Neural cell (in vitro differentiated cells): ENCODE data around the gene ITGA8. TPM values are rescaled to one million over a fixed set of nuclear protein-coding genes. Genes with fewer than 3 reads are reported as not detected.

Experiments used
- H2AFZ ChIP-seq: fragments of 200-600, 300-800 bp; sonication (generic), shearing (Covaris generic); 2 replicates; pipeline ENCODE4 v1.6.0; 2014; ENCODE audit warnings: low read depth, mild to moderate bottlenecking, antibody characterized with exemption, low read length, moderate library complexity
- H3F3A ChIP-seq: fragments of 200-600 bp; shearing (Covaris generic); 2 replicates; pipeline ENCODE4 v1.6.1; 2016; ENCODE audit warnings: mild to moderate bottlenecking, moderate library complexity, mixed read lengths, antibody characterized with exemption, low read length; ENCODE audit not compliant: insufficient read depth, poor library complexity, severe bottlenecking
- H3K27ac ChIP-seq: fragments of 200-600, 300-800 bp; sonication (generic), shearing (Covaris generic); 2 replicates; pipeline ENCODE4 v1.5.1; 2014; ENCODE audit warnings: mild to moderate bottlenecking, low read length, moderate library complexity
- H3K27me3 ChIP-seq: fragments of 300-800, 200-600 bp; sonication (generic), shearing (Covaris generic); 2 replicates; pipeline ENCODE4 v1.6.0; 2014; ENCODE audit warnings: mild to moderate bottlenecking, low read depth, low read length, moderate library complexity; ENCODE audit not compliant: insufficient read depth
- H3K36me3 ChIP-seq: fragments of 300-800, 200-600 bp; sonication (generic), shearing (Covaris generic); 2 replicates; pipeline ENCODE4 v1.5.1; 2014; ENCODE audit warnings: mild to moderate bottlenecking, antibody characterized with exemption, low read length, moderate library complexity; ENCODE audit not compliant: insufficient read depth
- H3K4me2 ChIP-seq: fragments of 300-800, 200-600 bp; sonication (generic), shearing (Covaris generic); 2 replicates; pipeline ENCODE4 v1.6.0; 2014; ENCODE audit warnings: mild to moderate bottlenecking, low read length
- H3K4me3 ChIP-seq: fragments of 300-800, 200-600 bp; sonication (generic), shearing (Covaris generic); 2 replicates; pipeline ENCODE4 v1.5.1; 2014; ENCODE audit warnings: mild to moderate bottlenecking, low read length, moderate library complexity
- H3K79me2 ChIP-seq: fragments of 200-600 bp; shearing (Covaris generic); replicated peaks from 2 replicates; pipeline ENCODE4 v1.6.0; 2014; ENCODE audit warnings: mild to moderate bottlenecking, low read length, moderate library complexity; ENCODE audit not compliant: insufficient read depth
- H3K9ac ChIP-seq: fragments of 300-800, 200-600 bp; sonication (generic), shearing (Covaris generic); 2 replicates; pipeline ENCODE4 v1.6.1; 2016; ENCODE audit warnings: mild to moderate bottlenecking, low read length, mixed read lengths
- H3K9me2 ChIP-seq: fragments of 200-600 bp; shearing (Covaris generic); 2 replicates; pipeline ENCODE4 v1.6.1; 2016; ENCODE audit warnings: mild to moderate bottlenecking, low read length, mixed read lengths; ENCODE audit not compliant: insufficient read depth
- H3K9me3 ChIP-seq: fragments of 200-600, 300-800 bp; sonication (generic), shearing (Covaris generic); 2 replicates; pipeline ENCODE4 v1.6.1; 2016; ENCODE audit warnings: mild to moderate bottlenecking, mixed run types, low read length, moderate library complexity, mixed read lengths
- H4K20me1 ChIP-seq: fragments of 200-600 bp; shearing (Covaris generic); 2 replicates; pipeline ENCODE4 v1.6.1; 2016; ENCODE audit warnings: mild to moderate bottlenecking, mixed run types; ENCODE audit not compliant: insufficient read depth
- EP300 ChIP-seq: fragments of 450-650 bp; conservative IDR thresholded peaks from 2 replicates; pipeline ENCODE4 v1.6.1; 2014; ENCODE audit warnings: antibody characterized with exemption, mild to moderate bottlenecking, moderate library complexity; ENCODE audit not compliant: poor library complexity, severe bottlenecking
- EZH2 ChIP-seq: fragments of 200-600, 300-800 bp; shearing (Covaris generic), sonication (generic); IDR thresholded peaks from 2 replicates; pipeline ENCODE4 v1.6.1; 2014; ENCODE audit warnings: antibody characterized with exemption, low read length, borderline replicate concordance, mild to moderate bottlenecking; ENCODE audit not compliant: insufficient read depth, poor library complexity, severe bottlenecking
- MXI1 ChIP-seq: fragments of 450-650 bp; conservative IDR thresholded peaks from 2 replicates; pipeline ENCODE4 v1.6.1; 2014; ENCODE audit warnings: antibody characterized with exemption, mild to moderate bottlenecking; ENCODE audit not compliant: poor library complexity, severe bottlenecking
- POLR2AphosphoS5 ChIP-seq: IDR thresholded peaks from 2 replicates; pipeline ENCODE4 v1.6.1; 2012
- RAD21 ChIP-seq: fragments of 450-650 bp; conservative IDR thresholded peaks from 2 replicates; pipeline ENCODE4 v1.6.1; 2014; ENCODE audit warnings: antibody characterized with exemption, mild to moderate bottlenecking, moderate library complexity
- SMC3 ChIP-seq: fragments of 450-650 bp; conservative IDR thresholded peaks from 2 replicates; pipeline ENCODE4 v1.6.1; 2014; ENCODE audit warnings: antibody characterized with exemption, mild to moderate bottlenecking, moderate library complexity; ENCODE audit not compliant: poor library complexity
- TAF1 ChIP-seq: IDR thresholded peaks from 2 replicates; pipeline ENCODE4 v1.6.1; 2012; ENCODE audit warnings: low read depth
- polyA plus RNA-seq: library from polyadenylated mRNA; depleted of rRNA; stranded (reverse); fragments of >200 nt; gene quantifications from 2 replicates; pipeline ENCODE4 v1.2.3, GENCODE V29; 2014
- TF ChIP-seq, protein P1 (sequence below): fragments of 450-650 bp; IDR thresholded peaks from 2 replicates; pipeline ENCODE4 v1.5.1; 2014; ENCODE audit warnings: antibody characterized with exemption, mild to moderate bottlenecking, moderate library complexity; ENCODE audit not compliant: poor library complexity, severe bottlenecking
- TF ChIP-seq, protein P2 (sequence below): IDR thresholded peaks from 2 replicates; pipeline ENCODE4 v1.6.1; 2012; ENCODE audit warnings: borderline replicate concordance

ITGA8 gene
- polyA plus RNA-seq, 1 donor from 2014 or later, result 0.11 TPM

DNA sequence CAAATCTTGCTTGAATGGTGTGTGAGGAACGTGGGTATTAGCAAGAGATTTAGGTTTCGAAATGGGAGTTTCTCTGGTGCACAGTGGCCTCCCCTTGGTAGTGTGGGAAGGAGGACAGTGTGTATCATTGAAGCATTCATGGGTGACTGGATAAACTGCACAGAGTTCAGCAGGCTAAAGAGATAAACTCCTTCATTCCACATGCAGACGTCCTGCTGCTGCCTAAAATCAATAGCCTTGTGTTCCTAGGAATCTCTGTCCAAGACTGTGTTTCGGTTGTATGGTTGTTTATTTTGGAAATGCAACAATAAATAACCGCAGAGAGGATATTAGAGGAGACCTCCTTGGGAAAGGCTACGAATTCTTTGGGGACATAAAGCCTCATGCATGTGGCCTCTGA lies 247.7 kb downstream of the ITGA8 start:
- Histone ChIP-seq H3K27me3 (no peaks in the 10 kb centered on the region), H3K27ac (no peak overlapping the region), H3K9me3 (no peaks in the 10 kb centered on the region), H3K4me3 (no peak overlapping the region), H3K9ac (no peak overlapping the region), H3K79me2 (no peaks in the 10 kb centered on the region), H3K36me3 (no peaks in the 10 kb centered on the region), H2AFZ (no peak overlapping the region), H3K4me2 (no peak overlapping the region), H4K20me1 (no peaks in the 10 kb centered on the region), H3F3A (no peaks in the 10 kb centered on the region), H3K9me2 (no peaks in the 10 kb centered on the region)
- no peak for TF ChIP-seq TAF1
- TF ChIP-seq POLR2AphosphoS5, result no peak
- TF ChIP-seq MXI1, result no peak
- TF ChIP-seq, protein P1, sequence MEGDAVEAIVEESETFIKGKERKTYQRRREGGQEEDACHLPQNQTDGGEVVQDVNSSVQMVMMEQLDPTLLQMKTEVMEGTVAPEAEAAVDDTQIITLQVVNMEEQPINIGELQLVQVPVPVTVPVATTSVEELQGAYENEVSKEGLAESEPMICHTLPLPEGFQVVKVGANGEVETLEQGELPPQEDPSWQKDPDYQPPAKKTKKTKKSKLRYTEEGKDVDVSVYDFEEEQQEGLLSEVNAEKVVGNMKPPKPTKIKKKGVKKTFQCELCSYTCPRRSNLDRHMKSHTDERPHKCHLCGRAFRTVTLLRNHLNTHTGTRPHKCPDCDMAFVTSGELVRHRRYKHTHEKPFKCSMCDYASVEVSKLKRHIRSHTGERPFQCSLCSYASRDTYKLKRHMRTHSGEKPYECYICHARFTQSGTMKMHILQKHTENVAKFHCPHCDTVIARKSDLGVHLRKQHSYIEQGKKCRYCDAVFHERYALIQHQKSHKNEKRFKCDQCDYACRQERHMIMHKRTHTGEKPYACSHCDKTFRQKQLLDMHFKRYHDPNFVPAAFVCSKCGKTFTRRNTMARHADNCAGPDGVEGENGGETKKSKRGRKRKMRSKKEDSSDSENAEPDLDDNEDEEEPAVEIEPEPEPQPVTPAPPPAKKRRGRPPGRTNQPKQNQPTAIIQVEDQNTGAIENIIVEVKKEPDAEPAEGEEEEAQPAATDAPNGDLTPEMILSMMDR, result no peak
- TF ChIP-seq SMC3, result no peak
- TF ChIP-seq RAD21, result no peak
- no peak for TF ChIP-seq EP300
- TF ChIP-seq, protein P2, sequence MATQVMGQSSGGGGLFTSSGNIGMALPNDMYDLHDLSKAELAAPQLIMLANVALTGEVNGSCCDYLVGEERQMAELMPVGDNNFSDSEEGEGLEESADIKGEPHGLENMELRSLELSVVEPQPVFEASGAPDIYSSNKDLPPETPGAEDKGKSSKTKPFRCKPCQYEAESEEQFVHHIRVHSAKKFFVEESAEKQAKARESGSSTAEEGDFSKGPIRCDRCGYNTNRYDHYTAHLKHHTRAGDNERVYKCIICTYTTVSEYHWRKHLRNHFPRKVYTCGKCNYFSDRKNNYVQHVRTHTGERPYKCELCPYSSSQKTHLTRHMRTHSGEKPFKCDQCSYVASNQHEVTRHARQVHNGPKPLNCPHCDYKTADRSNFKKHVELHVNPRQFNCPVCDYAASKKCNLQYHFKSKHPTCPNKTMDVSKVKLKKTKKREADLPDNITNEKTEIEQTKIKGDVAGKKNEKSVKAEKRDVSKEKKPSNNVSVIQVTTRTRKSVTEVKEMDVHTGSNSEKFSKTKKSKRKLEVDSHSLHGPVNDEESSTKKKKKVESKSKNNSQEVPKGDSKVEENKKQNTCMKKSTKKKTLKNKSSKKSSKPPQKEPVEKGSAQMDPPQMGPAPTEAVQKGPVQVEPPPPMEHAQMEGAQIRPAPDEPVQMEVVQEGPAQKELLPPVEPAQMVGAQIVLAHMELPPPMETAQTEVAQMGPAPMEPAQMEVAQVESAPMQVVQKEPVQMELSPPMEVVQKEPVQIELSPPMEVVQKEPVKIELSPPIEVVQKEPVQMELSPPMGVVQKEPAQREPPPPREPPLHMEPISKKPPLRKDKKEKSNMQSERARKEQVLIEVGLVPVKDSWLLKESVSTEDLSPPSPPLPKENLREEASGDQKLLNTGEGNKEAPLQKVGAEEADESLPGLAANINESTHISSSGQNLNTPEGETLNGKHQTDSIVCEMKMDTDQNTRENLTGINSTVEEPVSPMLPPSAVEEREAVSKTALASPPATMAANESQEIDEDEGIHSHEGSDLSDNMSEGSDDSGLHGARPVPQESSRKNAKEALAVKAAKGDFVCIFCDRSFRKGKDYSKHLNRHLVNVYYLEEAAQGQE, result no peak
- TF ChIP-seq EZH2, result no peak

GRCh38 chr10:15469111-15469510 lies 250.6 kb downstream of the ITGA8 start:
- Histone ChIP-seq H3K9ac (no peak overlapping the region), H3K27ac (no peak overlapping the region), H3K9me2 (no peaks in the 10 kb centered on the region), H2AFZ (no peak overlapping the region), H3K4me3 (no peak overlapping the region), H3K36me3 (no peaks in the 10 kb centered on the region), H4K20me1 (no peaks in the 10 kb centered on the region), H3K79me2 (no peaks in the 10 kb centered on the region), H3K4me2 (no peak overlapping the region), H3F3A (no peaks in the 10 kb centered on the region), H3K9me3 (no peaks in the 10 kb centered on the region), H3K27me3 (no peaks in the 10 kb centered on the region)
- TF ChIP-seq EP300 (no peak), POLR2AphosphoS5 (no peak), SMC3 (no peak), EZH2 (no peak)
- TF ChIP-seq, protein P1, result no peak
